GM13976 (cell line): Measurements from ENCODE around the gene TMEM63A.
A peak's percentile ranks its signal among the peaks of the same experiment; 100 is the strongest.
"Not testable (repeated sequence)": the region's sequence is repeated elsewhere in the genome, so short reads cannot be mapped to it uniquely, and the experiment has no call there.

Experiments
- DNase-seq: peaks from one replicate; pipeline ENCODE4 v3.0.0; 2012; ENCODE audit warnings: low spot score
- CTCF ChIP-seq: IDR thresholded peaks from 2 replicates; pipeline ENCODE4 v1.5.1; 2012; ENCODE audit warnings: borderline replicate concordance, mild to moderate bottlenecking; ENCODE audit not compliant: insufficient read depth; ENCODE audit errors: extremely low read depth, missing control alignments, control extremely low read depth
- in situ Hi-C: fragments of 300-500 bp; cut with MboI; formaldehyde crosslinking; loops from one replicate; pipeline ENCODE4 v1.12.0; 2022; ENCODE audit warnings: low sequenced_read_pairs, mixed read lengths, inconsistent platforms; ENCODE audit not compliant: unreplicated experiment

Gene TMEM63A

GRCh38 chr1:225811622-225812487 is 70.3 kb downstream of the TMEM63A start:
- in situ Hi-C loops, result no loop called here
- DNase-seq, result no peak

GRCh38 chr1:225810579-225811538 is 71.3 kb downstream of the TMEM63A start:
- in situ Hi-C loops, DNase-seq: not testable (repeated sequence)

More at GRCh38 chr1:225811622-225812487, 70.3 kb downstream of the TMEM63A start:
- TF ChIP-seq CTCF, result no peak

GRCh38 chr1:225809842-225810578 is 72.2 kb downstream of the TMEM63A start, which contains the start of gene EPHX1:
TSS of gene EPHX1 (plus strand) at chr1:225810124. CDS start at chr1:225828730, 18,606 bp downstream.
- TF ChIP-seq CTCF, result no peak
- in situ Hi-C loops, result no loop called here
- peak; percentile 94 for DNase-seq

- in situ Hi-C loops, result no loop called here
- no peak for DNase-seq
- TF ChIP-seq CTCF, result no peak
Measured at GRCh38 chr1:225808136-225808535, 74.0 kb downstream of the TMEM63A start.

- in situ Hi-C loops, DNase-seq: not testable (repeated sequence)
Measured at GRCh38 chr1:225806736-225807135, 75.4 kb downstream of the TMEM63A start.

- in situ Hi-C loops, result no loop called here
- TF ChIP-seq CTCF, result no peak
Measured at GRCh38 chr1:225806249-225806648, 75.9 kb downstream of the TMEM63A start.

GRCh38 chr1:225801146-225801545 is 81.0 kb downstream of the TMEM63A start:
- in situ Hi-C loops, DNase-seq: not testable (repeated sequence)

More at GRCh38 chr1:225806249-225806648, 75.9 kb downstream of the TMEM63A start:
- no peak for DNase-seq

GRCh38 chr1:225796097-225796496 is 86.1 kb downstream of the TMEM63A start:
- in situ Hi-C loops, DNase-seq: not testable (repeated sequence)
